HFF-Myc (cell line): ENCODE measurements around the gene PDE4B.
"Not testable (repeated sequence)": the region's sequence is repeated elsewhere in the genome, so short reads cannot be mapped to it uniquely, and the experiment has no call there.

Experiments
- DNase-seq: peaks from one replicate; pipeline ENCODE4 v3.0.0-alpha.2; 2011; ENCODE audit warnings: low read depth; ENCODE audit errors: extremely low read depth
- H3K4me3 ChIP-seq: replicated peaks from 2 replicates; pipeline ENCODE4 v1.5.1; 2011; ENCODE audit warnings: low read depth, mild to moderate bottlenecking, control low read depth, low read length
- TF ChIP-seq, protein P1 (sequence below): IDR thresholded peaks from 2 replicates; pipeline ENCODE4 v1.5.1; 2012; ENCODE audit warnings: mild to moderate bottlenecking, low read depth, low read length, control low read depth; ENCODE audit errors: missing control alignments

Gene PDE4B

GRCh38 chr1:66046415-66046814, 253.7 kb downstream of the PDE4B start:
- TF ChIP-seq, protein P1, sequence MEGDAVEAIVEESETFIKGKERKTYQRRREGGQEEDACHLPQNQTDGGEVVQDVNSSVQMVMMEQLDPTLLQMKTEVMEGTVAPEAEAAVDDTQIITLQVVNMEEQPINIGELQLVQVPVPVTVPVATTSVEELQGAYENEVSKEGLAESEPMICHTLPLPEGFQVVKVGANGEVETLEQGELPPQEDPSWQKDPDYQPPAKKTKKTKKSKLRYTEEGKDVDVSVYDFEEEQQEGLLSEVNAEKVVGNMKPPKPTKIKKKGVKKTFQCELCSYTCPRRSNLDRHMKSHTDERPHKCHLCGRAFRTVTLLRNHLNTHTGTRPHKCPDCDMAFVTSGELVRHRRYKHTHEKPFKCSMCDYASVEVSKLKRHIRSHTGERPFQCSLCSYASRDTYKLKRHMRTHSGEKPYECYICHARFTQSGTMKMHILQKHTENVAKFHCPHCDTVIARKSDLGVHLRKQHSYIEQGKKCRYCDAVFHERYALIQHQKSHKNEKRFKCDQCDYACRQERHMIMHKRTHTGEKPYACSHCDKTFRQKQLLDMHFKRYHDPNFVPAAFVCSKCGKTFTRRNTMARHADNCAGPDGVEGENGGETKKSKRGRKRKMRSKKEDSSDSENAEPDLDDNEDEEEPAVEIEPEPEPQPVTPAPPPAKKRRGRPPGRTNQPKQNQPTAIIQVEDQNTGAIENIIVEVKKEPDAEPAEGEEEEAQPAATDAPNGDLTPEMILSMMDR: no peak
- no peak overlapping the region for H3K4me3 ChIP-seq
- no peak for DNase-seq

DNA sequence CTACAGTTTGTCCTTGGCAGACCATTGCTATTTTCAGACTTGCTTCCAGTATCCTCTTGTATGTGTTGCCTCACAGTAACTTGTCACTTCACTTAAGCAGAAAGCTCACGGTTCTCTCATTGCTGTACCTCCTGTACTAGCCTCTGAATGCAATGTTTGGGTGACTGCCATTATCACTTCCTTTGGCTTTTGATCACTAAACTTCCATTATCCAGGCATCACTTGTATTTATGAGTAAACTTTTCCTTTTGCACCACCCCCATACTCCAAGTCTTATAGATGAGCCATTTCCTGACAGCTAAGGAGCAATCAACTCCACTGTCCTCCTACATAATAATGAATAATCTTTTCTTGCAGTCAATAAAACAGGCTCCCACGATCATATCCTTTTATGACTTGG, 255.3 kb downstream of the PDE4B start:
- TF ChIP-seq, protein P1: no peak

GRCh38 chr1:66050123-66050522, 257.4 kb downstream of the PDE4B start:
- H3K4me3 ChIP-seq: no peak overlapping the region
- TF ChIP-seq, protein P1: no peak
- no peak for DNase-seq

More for the DNA sequence above, 255.3 kb downstream of the PDE4B start:
- no peak for DNase-seq
- H3K4me3 ChIP-seq: no peak overlapping the region

DNA sequence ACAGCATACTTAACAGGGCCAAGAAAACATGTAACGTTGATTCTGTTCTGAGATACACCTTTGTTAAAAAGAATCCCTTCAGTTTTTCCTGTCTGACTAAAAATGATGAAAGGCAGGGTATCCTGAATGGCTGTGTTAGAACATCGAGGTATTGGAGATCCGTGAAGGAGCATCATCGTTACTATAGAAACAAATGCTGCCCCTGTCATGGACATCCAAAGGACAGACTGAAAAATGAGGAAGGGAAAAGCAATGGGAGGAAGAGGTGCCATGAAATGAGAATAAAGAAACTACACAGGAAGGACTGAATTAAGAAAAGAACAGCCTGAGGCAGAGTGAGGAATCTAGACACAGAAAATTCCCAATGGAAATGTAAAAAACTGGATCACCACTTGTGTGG, 257.9 kb downstream of the PDE4B start:
- DNase-seq: no peak
- TF ChIP-seq, protein P1: no peak
- no peak overlapping the region for H3K4me3 ChIP-seq

DNA sequence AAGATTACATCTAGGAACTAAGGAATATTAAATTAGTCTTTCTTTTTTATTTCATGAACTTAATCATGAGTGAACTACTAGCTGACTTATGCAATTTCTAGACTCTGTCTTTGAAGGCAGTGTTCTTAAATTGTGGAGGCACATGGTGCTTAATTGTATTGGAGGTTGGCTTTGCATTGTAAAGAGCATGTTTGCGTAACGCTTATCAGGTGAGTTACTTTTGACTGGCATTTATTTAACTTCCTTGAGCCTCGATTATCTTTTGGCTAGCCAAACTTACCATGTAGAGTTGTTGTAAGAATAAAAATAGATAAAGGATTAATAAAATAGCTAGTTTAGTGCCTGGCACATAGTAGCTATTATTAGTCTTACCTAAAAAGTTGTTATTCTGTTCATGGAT, 262.4 kb downstream of the PDE4B start:
- TF ChIP-seq, protein P1: no peak
- H3K4me3 ChIP-seq: no peak overlapping the region
- no peak for DNase-seq

- not testable (repeated sequence) for H3K4me3 ChIP-seq, DNase-seq
Measured at GRCh38 chr1:66057448-66057847, 264.8 kb downstream of the PDE4B start.

DNA sequence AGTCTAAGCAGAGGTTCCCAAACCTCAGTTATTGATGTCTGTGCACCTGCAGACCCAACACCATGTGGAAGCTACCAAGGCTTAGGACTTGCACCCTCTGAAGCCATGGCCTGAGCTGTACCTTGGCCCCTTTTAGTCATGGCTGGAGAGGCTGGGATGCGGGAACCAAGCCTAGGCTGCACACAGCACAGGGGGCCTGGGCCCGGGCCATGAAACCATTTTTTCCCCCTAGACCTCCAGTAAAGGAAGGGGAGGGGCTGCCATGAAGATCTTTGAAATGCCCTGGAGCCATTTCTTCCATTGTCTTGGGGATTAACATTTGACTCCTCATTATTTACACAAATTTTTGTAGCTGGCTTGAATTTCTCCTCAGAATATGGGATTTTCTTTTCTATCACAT, 265.9 kb downstream of the PDE4B start:
- H3K4me3 ChIP-seq: no peak overlapping the region
- DNase-seq: no peak
- TF ChIP-seq, protein P1: no peak

DNA sequence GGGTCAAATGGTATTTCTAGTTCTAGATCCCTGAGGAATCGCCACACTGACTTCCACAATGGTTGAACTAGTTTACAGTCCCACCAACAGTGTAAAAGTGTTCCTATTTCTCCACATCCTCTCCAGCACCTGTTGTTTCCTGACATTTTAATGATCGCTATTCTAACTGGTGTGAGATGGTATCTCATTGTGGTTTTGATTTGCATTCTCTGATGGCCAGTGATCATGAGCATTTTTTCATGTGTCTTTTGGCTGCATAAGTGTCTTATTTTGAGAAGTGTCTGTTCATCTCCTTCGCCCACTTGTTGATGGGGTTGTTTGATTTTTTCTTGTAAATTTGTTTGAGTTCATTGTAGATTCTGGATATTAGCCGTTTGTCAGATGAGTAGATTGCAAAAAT, 274.5 kb downstream of the PDE4B start:
- not testable (repeated sequence) for H3K4me3 ChIP-seq, DNase-seq
